Heart right ventricle (tissue), 16 donors: ENCODE data around the gene ABHD12. TPM values are rescaled to one million over a fixed set of nuclear protein-coding genes. Genes with fewer than 3 reads are reported as not detected.

Experiments
- ATAC-seq, 8 donors: fragments of 200-7000 bp; cut with Tn5 transposase; one replicate each; pipeline ENCODE4 v1.9.1; 2020; ENCODE audit warnings: mild to moderate bottlenecking in 8 of 8, moderate library complexity in 8 of 8, moderate number of reproducible peaks in 1 of 8
- DNase-seq, 2 donors: peaks; one replicate each; pipeline ENCODE4 v3.0.0-alpha.2; 2020
- H3K27ac ChIP-seq, 10 donors: fragments of 200-600 bp; sonication (generic) in 2 of 10; one replicate each; pipeline versions ENCODE4 v1.5.0 to v1.8.0; 2020 to 2022; ENCODE audit warnings: mild to moderate bottlenecking in 3 of 10
- H3K27me3 ChIP-seq, 7 donors: fragments of 200-600 bp; one replicate each; pipeline ENCODE4 v1.8.0; 2021 to 2022; ENCODE audit warnings: mild to moderate bottlenecking in 2 of 7
- H3K36me3 ChIP-seq, 9 donors: fragments of 200-600 bp; sonication (generic) in 1 of 9; one replicate each; pipeline versions ENCODE4 v1.5.0 to v1.8.0; 2020 to 2022; ENCODE audit warnings: mild to moderate bottlenecking in 2 of 9
- H3K4me1 ChIP-seq, 9 donors: fragments of 200-600 bp; sonication (generic) in 1 of 9; one replicate each; pipeline versions ENCODE4 v1.5.0 to v1.8.0; 2020 to 2022; ENCODE audit warnings: mild to moderate bottlenecking in 4 of 9
- H3K4me3 ChIP-seq, 10 donors: fragments of 200-600 bp; sonication (generic) in 2 of 10; one replicate each; pipeline versions ENCODE4 v1.5.0 to v1.8.0; 2020 to 2022; ENCODE audit warnings: mild to moderate bottlenecking in 7 of 10, moderate library complexity in 2 of 10
- H3K9me3 ChIP-seq, 11 donors: fragments of 200-600 bp in 10 of 11; sonication (generic) in 2 of 11; one replicate each; pipeline versions ENCODE4 v1.5.0 to v1.8.0; 2013 to 2022; ENCODE audit warnings: mild to moderate bottlenecking in 2 of 11, control low read depth in 1 of 11, moderate library complexity in 1 of 11
- CTCF ChIP-seq, 9 donors: fragments of 200-600 bp; sonication (generic) in 2 of 9; IDR thresholded peaks; one replicate each; pipeline versions ENCODE4 v1.5.0 to v1.8.0; 2021 to 2022; ENCODE audit warnings: antibody characterized with exemption in 9 of 9, mild to moderate bottlenecking in 5 of 9, moderate library complexity in 1 of 9
- WGBS, 2 donors: extraction: QIAGEN DNeasy Blood & Tissue Kit; methylation state at CpG; one replicate each; pipeline ENCODE4 v1.1.7; 2013; ENCODE audit warnings: inconsistent platforms in 1 of 2; 5-methylcytosine and 5-hydroxymethylcytosine counted together
- intact Hi-C, 10 donors: fragments of 100-400 bp; cut with DNase I; formaldehyde crosslinking; loops; one replicate each; pipeline versions ENCODE4 v1.11.1 to v1.14.2; 2022
- polyA plus RNA-seq, 2 donors: library from polyadenylated mRNA; stranded (reverse); fragments of 200-250 nt; gene quantifications; one replicate each; pipeline ENCODE4 v1.2.3, GENCODE V29; 2013
- total RNA-seq, 10 donors: library from RNA; stranded (reverse); fragmentation: NEBNext Ultra II Directional in 3 of 10; extraction: Animal tissue kit (Norgen Biotek cat#: 25700) in 3 of 10; gene quantifications; one replicate each; pipeline versions ENCODE4 v1.2.1 to v1.2.4, GENCODE V29; 2021 to 2023
- donor health status: Arrhythmogenic right ventricular cardiomyopathy.
- donor health status: ischemic (EF 13 %, LVEDD 7.1; RV severe dilation, severe dysfunction).
- donor health status: healthy with polysubstance abuse.
- donor health status: DM: no; HTN: yes; CAD: no.
- donor health status: DM: no; HTN: no; CAD: no.
- donor health status: ischemic (EF 25% LVEDD 6.9; RV normal size, moderate dysfunction).
- donor health status: ischemic (EF 25% LVEDD 5.7; RV mildly dilated, moderate dysfunction).
- donor health status: healthy.
- donor health status: DM: yes; HTN: yes; CAD: no.
- donor health status: Ischemic cardiomyopathy.
- donor health status: ischemic (EF 35%, LVEDD 5.7; RV mildly dilated, moderate dysfunction).
- donor health status: nonischemic (EF 11% LVEDD 7.7; RV severe dilation, severe dysfunction).
- donor health status: DM: yes; HTN: yes; CAD: no.
- donor health status: PGD.
- donor health status: ischemic (EF 29% LVEDD 5.4; RV normal size, mild dysfunction).
- donor health status: nonischemic (EF 23%, LVEDD 6.1; RV moderate dilation, normal function).

The ABHD12 gene
- total and polyA plus RNA-seq, 12 donors = 21.1 to 41.3 (median 28.1) TPM

- intact Hi-C loops = loop anchor here in 5 of 10 donors (5.0 to 10.0 kb wide), 3 partner anchors 95 to 295 kb away; partner anchors contain the start of genes APMAP (in 1 of the 5) and ENTPD6 (in 1 of the 5)
- no peak for ATAC-seq
- H3K27ac ChIP-seq = peak overlapping the region in 6 of 10 donors; percentile 18 to 63 (median 45)
- TF ChIP-seq CTCF (IDR thresholded peaks at IDR 0.05) = no peak
- H3K27me3 ChIP-seq = no peaks in the 10 kb centered on the region
- DNase-seq = no peak
- WGBS, 2 donors = 74 to 81% methylated on average over 24 of the region's 24 CpGs
- peaks cover 0 to 91% (median 57%) of the 10 kb centered on the region in 9 donors for H3K36me3 ChIP-seq
- no peaks in the 10 kb centered on the region for H3K9me3 ChIP-seq
- H3K4me1 ChIP-seq = peaks cover 11 to 48% (median 29%) of the 10 kb centered on the region in 9 donors
- H3K4me3 ChIP-seq = no peak overlapping the region
Measured at GRCh38 chr20:25289886-25290597, 100.6 kb downstream of the ABHD12 start.

- 74 to 83% methylated on average over 22 of the region's 22 CpGs for WGBS, 2 donors
- no peak for DNase-seq
- Histone ChIP-seq H3K36me3 (peaks cover 0 to 97% (median 72%) of the 10 kb centered on the region in 9 donors), H3K4me3 (no peak overlapping the region), H3K9me3 (no peaks in the 10 kb centered on the region), H3K27ac (peak overlapping the region in 1 of 10 donors; percentile 3), H3K27me3 (no peaks in the 10 kb centered on the region), H3K4me1 (peaks cover 0 to 34% (median 20%) of the 10 kb centered on the region in 9 donors)
- peak in 2 of 8 donors; percentile 4 to 15 for ATAC-seq
- intact Hi-C loops = no loop called here
- no peak for TF ChIP-seq CTCF (IDR thresholded peaks at IDR 0.05)
Measured at GRCh38 chr20:25288291-25289181, 102.1 kb downstream of the ABHD12 start.

GRCh38 chr20:25287631-25288290, 102.9 kb downstream of the ABHD12 start:
- 90 to 92% methylated on average over 16 of the region's 16 CpGs for WGBS, 2 donors
- no peak for ATAC-seq
- H3K4me1 ChIP-seq = peaks cover 0 to 28% (median 17%) of the 10 kb centered on the region in 9 donors
- no peak for DNase-seq
- no peak for TF ChIP-seq CTCF (IDR thresholded peaks at IDR 0.05)
- H3K27me3 ChIP-seq = no peaks in the 10 kb centered on the region
- peaks cover 0 to 100% (median 80%) of the 10 kb centered on the region in 9 donors for H3K36me3 ChIP-seq
- intact Hi-C loops = no loop called here
- no peak overlapping the region for H3K27ac ChIP-seq
- no peaks in the 10 kb centered on the region for H3K9me3 ChIP-seq
- H3K4me3 ChIP-seq = no peak overlapping the region

GRCh38 chr20:25286917-25287316, 103.7 kb downstream of the ABHD12 start:
- intact Hi-C loops = no loop called here
- peak overlapping the region in 1 of 10 donors; percentile 5 for H3K27ac ChIP-seq
- 90 to 91% methylated on average over 12 of the region's 12 CpGs for WGBS, 2 donors
- no peak overlapping the region for H3K4me3 ChIP-seq
- peaks cover 4 to 100% (median 85%) of the 10 kb centered on the region in 9 donors for H3K36me3 ChIP-seq
- no peak for TF ChIP-seq CTCF (IDR thresholded peaks at IDR 0.05)
- H3K9me3 ChIP-seq = no peaks in the 10 kb centered on the region
- DNase-seq (no peak), ATAC-seq (no peak)
- peaks cover 0 to 23% (median 16%) of the 10 kb centered on the region in 9 donors for H3K4me1 ChIP-seq
- no peaks in the 10 kb centered on the region for H3K27me3 ChIP-seq
